ENCODE measurements around the gene ASCL5.

- no peak for TF ChIP-seq YY1 (IDR thresholded peaks at IDR 0.05; ENCODE audit: insufficient read depth, insufficient read length)
- TF ChIP-seq SUZ12 (IDR thresholded peaks at IDR 0.05; ENCODE audit: extremely low read depth, insufficient read depth, insufficient read length), result no peak
These were observed 49.0 kb upstream of the ASCL5 start for GRCh38 chr1:201175820-201176500.
